ENCODE data around the gene HLTF. TPM values are rescaled to one million over a fixed set of nuclear protein-coding genes. Genes with fewer than 3 reads are reported as not detected.

HLTF gene
- total RNA-seq, 1 experiment from 2014 or later = 39.6 TPM

- Histone ChIP-seq H3K4me3 (no peak overlapping the region), H3K36me3 (peaks cover 64% of the 10 kb centered on the region), H3K9me3 (no peaks in the 10 kb centered on the region), H3K27me3 (no peaks in the 10 kb centered on the region)
- no peak for DNase-seq
Measured at GRCh38 chr3:149010504-149010951, 75.8 kb downstream of the HLTF start.

GRCh38 chr3:149009732-149010131 lies 76.6 kb downstream of the HLTF start:
- peaks cover 66% of the 10 kb centered on the region for H3K36me3 ChIP-seq
- H3K27me3 ChIP-seq = no peaks in the 10 kb centered on the region
- H3K9me3 ChIP-seq = no peaks in the 10 kb centered on the region
- no peak for DNase-seq
- H3K4me3 ChIP-seq = no peak overlapping the region

GRCh38 chr3:149007567-149008257 lies 78.6 kb downstream of the HLTF start:
- H3K4me3 ChIP-seq = no peak overlapping the region
- H3K27me3 ChIP-seq = no peaks in the 10 kb centered on the region
- DNase-seq = no peak
- no peaks in the 10 kb centered on the region for H3K9me3 ChIP-seq
- peaks cover 64% of the 10 kb centered on the region for H3K36me3 ChIP-seq

- DNase-seq = no peak
Measured at GRCh38 chr3:149005416-149005815, 80.9 kb downstream of the HLTF start.

GRCh38 chr3:149004622-149005021 lies 81.7 kb downstream of the HLTF start:
- DNase-seq = no peak
- no peaks in the 10 kb centered on the region for H3K27me3 ChIP-seq
- H3K9me3 ChIP-seq = no peaks in the 10 kb centered on the region
- H3K4me3 ChIP-seq = no peak overlapping the region
- peaks cover 41% of the 10 kb centered on the region for H3K36me3 ChIP-seq

More at GRCh38 chr3:149005416-149005815, 80.9 kb downstream of the HLTF start:
- no peak overlapping the region for H3K4me3 ChIP-seq
- peaks cover 47% of the 10 kb centered on the region for H3K36me3 ChIP-seq
- H3K27me3 ChIP-seq = no peaks in the 10 kb centered on the region
- H3K9me3 ChIP-seq = no peaks in the 10 kb centered on the region

- H3K9me3 ChIP-seq = no peaks in the 10 kb centered on the region
- peaks cover 42% of the 10 kb centered on the region for H3K36me3 ChIP-seq
- no peak overlapping the region for H3K4me3 ChIP-seq
- no peaks in the 10 kb centered on the region for H3K27me3 ChIP-seq
- DNase-seq = no peak
Measured at GRCh38 chr3:149003653-149004305, 82.6 kb downstream of the HLTF start.

- no peak overlapping the region for H3K4me3 ChIP-seq
- H3K36me3 ChIP-seq = peaks cover 38% of the 10 kb centered on the region
- no peak for DNase-seq
- H3K9me3 ChIP-seq = no peaks in the 10 kb centered on the region
- no peaks in the 10 kb centered on the region for H3K27me3 ChIP-seq
Measured at GRCh38 chr3:149001727-149002126, 84.6 kb downstream of the HLTF start.

GRCh38 chr3:149000206-149000745 lies 86.1 kb downstream of the HLTF start:
- H3K4me3 ChIP-seq = no peak overlapping the region
- no peak for DNase-seq
- H3K36me3 ChIP-seq = peaks cover 42% of the 10 kb centered on the region
- H3K27me3 ChIP-seq = no peaks in the 10 kb centered on the region
- H3K9me3 ChIP-seq = no peaks in the 10 kb centered on the region

- DNase-seq = no peak
Measured at GRCh38 chr3:148999806-149000205, 86.5 kb downstream of the HLTF start.

GRCh38 chr3:148998715-148999423 lies 87.5 kb downstream of the HLTF start:
- peaks cover 47% of the 10 kb centered on the region for H3K36me3 ChIP-seq
- no peak for DNase-seq
- no peak overlapping the region for H3K4me3 ChIP-seq
- no peaks in the 10 kb centered on the region for H3K27me3 ChIP-seq
- H3K9me3 ChIP-seq = no peaks in the 10 kb centered on the region

More at GRCh38 chr3:148999806-149000205, 86.5 kb downstream of the HLTF start:
- H3K36me3 ChIP-seq = peaks cover 44% of the 10 kb centered on the region
- no peak overlapping the region for H3K4me3 ChIP-seq
- no peaks in the 10 kb centered on the region for H3K9me3 ChIP-seq
- H3K27me3 ChIP-seq = no peaks in the 10 kb centered on the region

GRCh38 chr3:148998297-148998696 lies 88.0 kb downstream of the HLTF start:
- DNase-seq = no peak
- Histone ChIP-seq H3K27me3 (no peaks in the 10 kb centered on the region), H3K4me3 (no peak overlapping the region), H3K36me3 (peaks cover 52% of the 10 kb centered on the region), H3K9me3 (no peaks in the 10 kb centered on the region)

- H3K9me3 ChIP-seq = no peaks in the 10 kb centered on the region
- H3K36me3 ChIP-seq = peaks cover 52% of the 10 kb centered on the region
- no peaks in the 10 kb centered on the region for H3K27me3 ChIP-seq
- H3K4me3 ChIP-seq = no peak overlapping the region
- DNase-seq = no peak
Measured at GRCh38 chr3:148997623-148998022, 88.7 kb downstream of the HLTF start.

- no peaks in the 10 kb centered on the region for H3K9me3 ChIP-seq
- peaks cover 33% of the 10 kb centered on the region for H3K36me3 ChIP-seq
- H3K27me3 ChIP-seq = no peaks in the 10 kb centered on the region
- no peak for DNase-seq
- peak overlapping the region; percentile 78 for H3K4me3 ChIP-seq
Measured at GRCh38 chr3:148992635-148993255, 93.6 kb downstream of the HLTF start.

GRCh38 chr3:148992027-148992634 lies 94.2 kb downstream of the HLTF start:
- Histone ChIP-seq H3K4me3 (peak overlapping the region; percentile 78), H3K27me3 (no peaks in the 10 kb centered on the region), H3K9me3 (no peaks in the 10 kb centered on the region), H3K36me3 (peaks cover 32% of the 10 kb centered on the region)
- DNase-seq = peak; percentile 67

GRCh38 chr3:148991219-148992026 lies 94.9 kb downstream of the HLTF start, which contains the start of gene GYG1:
GYG1 (plus strand) TSS chr3:148991540; CDS start chr3:148991641, 101 bp downstream.
- peak; percentile 89 for DNase-seq
- no peaks in the 10 kb centered on the region for H3K9me3 ChIP-seq
- peaks cover 26% of the 10 kb centered on the region for H3K36me3 ChIP-seq
- H3K27me3 ChIP-seq = no peaks in the 10 kb centered on the region
- peak within 1 kb of the TSS; percentile 78 for H3K4me3 ChIP-seq
